Muscle of back (tissue), 11 donors: Measurements from ENCODE around the gene RRAS. TPM values are rescaled to one million over a fixed set of nuclear protein-coding genes. Genes with fewer than 3 reads are reported as not detected.

ENCODE experiments used
- DNase-seq, 3 donors: peaks; one replicate each; pipeline versions ENCODE4 v3.0.0 to v3.0.0-alpha.2; 2013
- polyA plus RNA-seq, 10 donors: library from polyadenylated mRNA; unstranded; fragments of 120-200 nt; gene quantifications; one replicate each; pipeline ENCODE4 v1.2.1, GENCODE V29; 2013; ENCODE audit not compliant: insufficient read length in 10 of 10

The RRAS gene
- polyA plus RNA-seq, 10 donors: 24.2 to 35.5 (median 30.9) TPM

DNA sequence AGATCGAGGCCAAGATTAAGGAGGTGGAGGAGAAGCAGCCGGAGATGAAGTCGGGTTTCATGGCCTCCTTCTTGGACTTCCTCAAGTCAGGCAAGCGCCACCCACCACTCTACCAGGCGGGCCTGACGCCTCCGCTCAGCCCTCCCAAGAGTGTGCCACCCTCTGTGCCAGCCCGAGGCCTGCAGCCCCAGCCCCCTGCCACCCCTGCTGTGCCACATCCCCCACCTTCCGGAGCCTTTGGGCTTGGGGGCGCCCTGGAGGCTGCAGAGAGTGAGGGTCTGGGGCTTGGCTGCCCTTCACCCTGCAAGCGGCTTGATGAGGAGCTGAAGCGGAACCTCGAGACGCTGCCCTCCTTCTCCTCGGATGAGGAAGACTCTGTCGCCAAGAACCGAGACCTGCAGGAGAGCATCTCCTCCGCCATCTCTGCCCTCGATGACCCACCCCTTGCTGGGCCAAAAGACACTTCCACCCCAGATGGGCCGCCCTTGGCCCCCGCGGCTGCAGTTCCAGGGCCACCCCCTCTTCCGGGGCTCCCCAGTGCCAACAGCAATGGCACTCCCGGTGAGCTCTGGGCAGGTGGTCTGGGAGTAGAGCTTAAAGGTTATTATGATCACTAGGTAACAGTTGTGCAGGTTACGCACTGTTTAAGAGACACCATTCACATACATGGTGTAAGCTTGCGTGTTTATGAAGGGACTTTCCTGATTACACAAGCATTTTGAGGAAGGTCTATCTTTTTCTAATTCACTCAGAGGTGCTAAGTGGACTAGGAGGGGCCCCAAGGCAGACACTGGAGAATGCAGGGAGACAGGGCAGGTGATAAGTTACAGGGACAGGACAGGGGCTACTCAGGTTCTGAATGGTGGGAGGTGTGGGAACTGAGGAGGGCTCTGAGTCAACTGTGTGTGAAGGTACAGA lies 40.3 kb downstream of the RRAS start:
- DNase-seq: no peak

DNA sequence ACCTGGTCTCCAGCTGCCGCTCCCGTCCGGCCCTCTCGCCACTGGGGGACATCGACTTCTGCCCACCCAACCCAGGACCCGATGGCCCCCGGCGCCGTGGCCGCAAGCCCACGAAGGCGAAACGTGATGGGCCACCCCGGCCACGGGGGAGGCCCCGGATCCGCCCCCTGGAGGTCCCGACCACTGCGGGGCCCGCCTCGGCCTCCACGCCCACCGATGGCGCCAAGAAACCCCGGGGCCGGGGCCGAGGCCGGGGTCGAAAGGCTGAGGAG lies 42.3 kb downstream of the RRAS start:
- no peak for DNase-seq

DNA sequence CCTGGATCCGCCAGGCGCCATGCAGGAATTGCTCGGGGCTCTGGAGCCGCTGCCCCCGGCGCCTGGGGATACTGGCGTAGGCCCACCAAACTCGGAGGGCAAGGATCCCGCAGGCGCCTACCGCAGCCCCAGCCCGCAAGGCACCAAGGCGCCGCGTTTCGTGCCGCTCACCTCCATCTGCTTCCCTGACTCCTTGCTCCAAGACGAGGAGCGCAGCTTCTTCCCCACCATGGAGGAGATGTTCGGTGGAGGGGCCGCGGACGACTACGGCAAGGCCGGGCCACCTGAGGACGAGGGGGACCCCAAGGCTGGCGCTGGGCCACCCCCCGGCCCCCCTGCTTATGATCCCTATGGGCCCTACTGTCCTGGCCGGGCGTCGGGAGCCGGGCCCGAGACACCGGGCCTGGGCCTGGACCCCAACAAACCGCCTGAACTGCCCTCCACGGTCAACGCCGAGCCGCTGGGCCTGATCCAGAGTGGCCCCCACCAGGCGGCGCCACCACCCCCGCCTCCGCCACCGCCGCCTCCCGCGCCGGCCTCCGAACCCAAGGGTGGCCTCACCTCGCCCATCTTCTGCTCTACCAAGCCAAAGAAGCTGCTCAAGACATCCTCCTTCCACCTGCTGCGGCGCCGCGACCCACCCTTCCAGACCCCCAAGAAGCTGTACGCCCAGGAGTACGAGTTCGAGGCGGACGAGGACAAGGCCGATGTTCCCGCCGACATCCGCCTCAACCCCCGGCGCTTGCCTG lies 42.8 kb downstream of the RRAS start:
- DNase-seq: no peak

DNA sequence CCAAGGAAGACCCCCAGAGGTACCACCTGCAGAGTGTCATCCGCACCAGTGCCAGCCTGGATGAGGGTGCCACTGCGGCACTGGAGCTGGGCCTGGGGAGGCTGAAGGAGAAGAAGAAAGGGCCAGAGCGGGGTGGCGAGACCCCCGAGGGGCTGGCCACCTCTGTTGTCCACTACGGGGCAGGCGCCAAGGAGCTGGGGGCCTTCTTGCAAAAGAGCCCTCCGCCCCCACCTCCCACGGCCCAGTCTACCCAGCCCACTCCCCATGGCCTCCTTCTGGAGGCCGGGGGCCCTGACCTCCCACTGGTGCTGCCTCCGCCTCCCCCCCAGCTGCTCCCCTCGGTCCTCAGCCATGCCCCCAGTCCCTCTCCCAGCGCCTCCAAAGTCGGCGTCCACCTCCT lies 43.5 kb downstream of the RRAS start:
- no peak for DNase-seq

DNA sequence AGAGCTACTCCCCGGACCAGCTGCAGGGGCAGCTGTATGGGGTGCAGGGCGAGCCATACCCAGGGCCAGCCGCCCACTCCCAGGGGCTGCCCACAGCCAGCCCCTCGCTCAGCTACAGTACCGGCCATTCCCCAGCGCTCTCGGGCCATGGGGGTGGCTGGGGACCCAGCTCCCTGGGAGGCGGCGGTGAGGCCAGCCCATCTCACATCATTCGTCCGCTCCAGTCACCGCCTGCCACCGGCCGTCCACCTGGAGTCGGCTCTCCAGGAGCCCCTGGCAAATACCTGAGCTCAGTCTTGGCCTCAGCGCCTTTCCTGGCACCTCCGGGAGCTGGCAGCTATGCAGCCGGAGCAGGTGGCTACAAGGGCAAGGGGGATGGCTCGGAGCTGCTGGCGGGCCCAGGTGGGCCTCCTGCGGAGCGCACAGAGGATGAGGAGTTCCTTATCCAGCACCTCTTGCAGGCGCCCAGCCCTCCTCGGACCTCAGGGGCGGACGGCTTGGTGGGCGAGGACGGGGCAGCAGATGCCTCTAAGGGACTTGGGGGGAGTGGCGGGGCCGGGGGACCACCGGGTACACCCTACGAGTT lies 44.0 kb downstream of the RRAS start:
- no peak for DNase-seq

DNA sequence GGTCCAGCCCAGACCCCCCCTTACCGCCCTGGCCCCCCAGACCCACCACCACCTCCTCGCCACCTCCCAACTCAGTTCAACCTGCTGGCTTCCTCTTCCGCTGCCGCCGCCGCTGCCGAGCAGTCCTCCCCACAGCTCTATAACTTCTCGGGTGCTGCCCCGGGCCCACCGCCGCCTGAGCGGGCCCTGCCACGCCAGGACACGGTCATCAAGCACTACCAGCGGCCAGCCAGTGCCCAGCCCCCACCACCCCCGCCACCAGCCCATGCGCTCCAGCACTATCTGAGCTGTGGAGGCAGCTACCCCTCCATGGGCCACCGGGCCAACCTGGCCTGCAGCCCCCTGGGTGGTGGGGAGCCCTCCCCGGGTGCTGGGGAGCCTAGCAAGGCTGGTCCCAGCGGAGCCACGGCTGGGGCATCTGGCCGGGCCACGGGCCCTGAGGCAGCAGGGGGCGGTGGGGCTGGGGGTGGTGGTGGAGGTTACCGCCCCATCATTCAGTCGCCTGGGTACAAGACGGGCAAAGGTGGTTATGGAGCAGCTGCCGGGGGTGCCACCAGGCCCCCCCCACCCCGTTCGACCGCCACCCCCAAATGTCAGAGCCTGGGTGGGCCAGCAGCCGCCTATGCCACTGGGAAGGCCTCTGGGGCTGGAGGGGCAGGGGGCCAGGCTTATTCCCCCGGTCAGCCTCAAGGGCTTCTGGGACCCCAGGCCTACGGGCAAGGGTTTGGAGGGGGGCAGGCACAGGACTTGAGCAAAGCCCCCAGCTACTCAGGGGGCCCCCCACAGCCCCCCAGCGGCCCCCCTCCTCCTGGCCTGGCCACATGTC lies 44.7 kb downstream of the RRAS start:
- DNase-seq: no peak

DNA sequence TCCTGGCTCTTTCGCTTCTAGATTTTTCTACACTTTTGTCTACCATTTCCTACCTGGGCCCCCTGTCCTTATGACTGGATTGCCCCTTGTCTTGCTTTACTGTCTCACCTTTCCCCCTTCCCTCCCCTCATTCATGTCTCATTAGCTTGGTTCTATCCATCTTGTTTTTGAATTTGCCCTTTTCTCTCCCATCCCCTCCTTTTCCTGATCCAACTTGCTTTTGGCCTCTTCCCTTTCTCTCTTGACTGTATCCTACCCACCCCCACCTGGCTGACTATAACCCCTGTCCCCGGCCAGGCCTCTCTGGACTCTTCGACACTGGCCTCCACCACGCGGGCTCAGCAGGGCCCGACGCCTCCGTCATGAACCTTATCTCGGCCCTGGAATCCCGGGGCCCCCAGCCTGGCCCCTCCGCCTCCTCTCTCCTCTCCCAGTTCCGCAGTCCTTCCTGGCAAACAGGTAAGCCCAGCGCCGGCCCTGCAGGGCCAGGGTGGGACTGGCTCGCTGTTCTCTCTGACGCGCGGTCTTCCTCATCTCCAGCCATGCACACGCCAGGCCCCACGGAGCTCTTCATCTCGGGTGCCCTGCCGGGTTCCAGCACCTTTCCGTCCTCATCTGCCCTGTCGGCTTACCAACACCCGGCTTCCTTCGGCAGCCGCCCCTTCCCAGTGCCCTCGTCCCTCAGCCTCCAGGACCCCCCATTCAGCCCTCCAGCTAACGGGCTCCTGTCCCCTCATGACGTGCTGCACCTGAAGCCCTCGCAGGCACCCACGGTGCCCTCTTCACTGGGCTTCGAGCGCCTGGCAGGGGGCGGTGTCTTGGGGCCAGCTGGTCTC lies 45.6 kb downstream of the RRAS start:
- DNase-seq: no peak

DNA sequence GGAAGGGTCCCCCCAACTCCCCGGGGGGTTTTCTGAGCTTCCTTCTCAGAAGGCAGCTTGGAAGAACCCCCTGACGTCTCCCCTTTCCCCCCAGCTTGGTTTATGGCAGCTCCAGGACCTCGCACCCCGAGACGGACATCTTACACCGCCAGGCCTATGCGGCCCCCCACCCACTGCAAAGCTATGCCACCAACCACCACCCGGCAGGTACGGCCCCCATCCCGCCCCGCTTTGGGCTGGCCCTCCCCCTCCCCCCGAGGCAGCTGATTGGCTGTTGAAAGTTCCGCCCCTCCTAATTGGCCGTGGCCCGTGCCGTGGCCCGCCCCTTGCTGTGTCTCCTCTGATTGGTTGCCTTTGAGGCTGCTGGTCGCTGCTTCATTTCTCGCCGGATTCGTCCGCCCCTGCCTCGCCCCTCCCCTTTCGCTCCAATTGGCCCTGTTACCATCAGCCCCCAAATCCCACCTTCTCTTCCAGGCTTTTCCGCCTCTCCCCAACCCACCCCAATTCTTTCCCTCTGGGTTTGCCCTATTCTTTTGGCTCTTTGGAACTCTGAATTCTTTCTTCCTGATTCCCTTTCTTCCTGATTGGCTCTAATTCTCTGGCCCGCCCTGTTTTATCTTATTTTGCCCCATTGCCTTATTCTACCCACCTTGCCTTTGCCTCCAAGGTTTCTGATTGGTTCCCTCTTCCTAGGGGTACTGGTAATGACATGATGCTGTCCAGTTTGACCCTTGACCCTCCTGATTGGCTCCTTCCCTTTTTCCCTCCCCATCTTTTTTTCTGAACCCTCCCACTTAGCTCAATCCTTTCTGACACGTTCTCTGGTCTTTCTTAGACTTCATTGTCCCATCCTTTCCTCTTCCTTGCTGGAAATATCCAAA lies 46.5 kb downstream of the RRAS start:
- DNase-seq: peak; percentile 90 to 96 (median 92)

DNA sequence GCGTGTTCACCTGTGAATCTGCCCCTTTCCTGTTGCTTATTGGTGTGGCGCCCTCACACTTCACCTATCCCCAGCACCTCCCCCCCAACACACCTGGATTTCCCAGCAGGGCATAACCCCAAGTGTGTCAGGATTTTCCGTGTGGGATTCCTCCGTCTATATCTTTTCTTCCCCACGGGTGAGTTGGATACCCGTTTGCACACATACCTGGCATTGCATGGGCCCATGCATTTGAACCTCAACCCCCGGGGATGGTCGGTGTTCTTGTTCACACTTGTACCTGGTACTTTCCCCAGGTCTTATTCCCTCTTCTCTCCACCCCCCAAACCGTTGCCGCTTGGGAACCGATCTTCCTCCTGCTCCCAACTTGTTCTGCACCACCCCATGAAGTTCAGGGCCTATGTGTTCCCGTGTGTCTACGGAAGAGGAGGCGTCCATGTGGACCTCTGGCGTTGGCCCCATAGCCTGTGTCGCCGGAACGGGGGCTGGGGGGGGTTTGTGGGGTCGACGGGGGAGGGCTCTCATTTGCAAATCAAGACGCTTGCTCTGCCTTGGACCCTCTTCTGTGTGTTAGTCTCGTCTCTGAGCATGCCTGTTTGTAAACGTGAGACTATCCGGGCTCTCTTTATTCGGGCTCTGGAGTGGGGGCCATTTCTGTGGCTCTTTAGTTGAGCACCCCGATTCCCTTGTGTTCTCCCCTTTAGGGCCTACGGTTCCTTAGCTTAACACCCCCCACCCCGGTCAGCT lies 47.3 kb downstream of the RRAS start:
- DNase-seq: peak in 1 of 3 donors; percentile 34

DNA sequence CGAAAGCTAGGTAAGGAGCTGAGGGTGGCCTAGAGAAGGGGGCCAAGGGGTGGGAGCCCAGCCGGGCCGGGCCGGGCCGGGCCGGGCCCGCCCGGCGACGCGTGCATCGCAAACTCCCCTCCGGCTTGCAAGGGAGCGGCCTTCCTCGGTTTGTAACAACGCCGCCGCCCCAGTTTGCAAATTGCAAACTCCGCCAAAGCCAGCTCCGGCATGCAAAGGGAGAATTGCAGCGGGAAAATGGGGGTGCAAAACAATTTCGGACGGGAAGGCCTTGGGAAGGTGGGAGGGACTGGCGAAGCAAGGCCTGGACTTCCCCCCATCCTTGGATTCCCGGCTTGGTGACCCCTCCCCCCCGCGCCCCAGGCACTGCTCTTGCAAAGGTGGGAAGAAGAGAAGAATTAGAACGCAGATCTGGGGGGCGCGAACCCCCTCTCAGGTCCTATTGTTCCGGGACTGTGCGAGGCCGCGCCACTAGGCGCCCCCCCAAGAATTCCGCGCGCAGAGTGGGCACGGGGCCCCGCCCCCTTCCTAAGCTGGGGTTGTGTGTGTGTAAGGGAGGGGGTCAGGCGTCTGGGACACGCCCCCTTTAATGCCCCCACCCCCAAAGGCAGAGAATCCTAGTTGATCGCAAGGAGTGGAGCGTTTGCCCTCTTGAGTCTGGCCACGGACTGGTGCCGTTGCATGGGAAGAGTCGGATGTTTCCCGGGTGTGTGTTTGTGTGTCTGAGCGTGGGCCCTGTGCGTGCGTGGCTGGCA lies 48.0 kb downstream of the RRAS start:
- peak in 2 of 3 donors; percentile 42 to 86 for DNase-seq

DNA sequence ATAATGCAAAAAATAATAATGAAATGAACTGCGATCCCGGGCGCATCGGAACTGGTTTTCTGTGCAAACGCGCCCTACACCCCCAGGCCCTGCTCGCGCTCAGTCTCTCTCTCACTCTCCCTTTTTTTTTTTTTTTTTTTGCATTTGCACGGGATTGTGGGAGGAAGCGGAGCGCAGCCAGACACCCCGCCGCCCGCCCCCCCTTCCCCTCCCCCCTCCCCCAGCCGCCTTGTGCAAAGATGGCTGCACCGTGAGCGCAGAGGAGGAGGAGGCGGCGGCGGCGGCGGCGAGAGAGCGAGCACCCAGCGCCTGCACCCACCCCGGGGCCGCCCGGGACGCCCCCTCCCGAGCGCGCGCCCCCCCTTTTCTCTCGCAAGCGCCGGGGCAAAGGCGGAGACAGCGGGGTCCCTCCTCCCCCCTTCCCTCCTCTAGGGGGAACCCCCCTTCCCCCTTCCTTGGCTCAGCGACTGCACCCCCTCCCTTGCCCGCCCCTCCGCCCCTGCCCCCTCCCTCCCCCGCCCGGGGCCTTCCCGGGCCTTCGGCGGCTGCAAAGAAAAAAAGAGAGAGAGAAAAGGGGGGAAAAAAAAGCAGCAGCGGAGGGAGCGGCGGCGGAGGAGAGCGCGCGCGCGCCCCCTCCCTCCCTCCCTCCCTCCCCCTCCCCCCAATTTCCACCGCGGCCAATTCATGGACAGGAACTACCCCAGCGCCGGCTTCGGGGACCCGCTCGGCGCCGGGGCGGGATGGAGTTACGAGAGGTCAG lies 48.8 kb downstream of the RRAS start, which contains the start of gene PRR12:
Gene PRR12 (plus strand): TSS at position 212 of the 760 bp plus-strand sequence. CDS start 473 bp downstream, at position 685.
- DNase-seq: peak; percentile 73 to 91 (median 80)

DNA sequence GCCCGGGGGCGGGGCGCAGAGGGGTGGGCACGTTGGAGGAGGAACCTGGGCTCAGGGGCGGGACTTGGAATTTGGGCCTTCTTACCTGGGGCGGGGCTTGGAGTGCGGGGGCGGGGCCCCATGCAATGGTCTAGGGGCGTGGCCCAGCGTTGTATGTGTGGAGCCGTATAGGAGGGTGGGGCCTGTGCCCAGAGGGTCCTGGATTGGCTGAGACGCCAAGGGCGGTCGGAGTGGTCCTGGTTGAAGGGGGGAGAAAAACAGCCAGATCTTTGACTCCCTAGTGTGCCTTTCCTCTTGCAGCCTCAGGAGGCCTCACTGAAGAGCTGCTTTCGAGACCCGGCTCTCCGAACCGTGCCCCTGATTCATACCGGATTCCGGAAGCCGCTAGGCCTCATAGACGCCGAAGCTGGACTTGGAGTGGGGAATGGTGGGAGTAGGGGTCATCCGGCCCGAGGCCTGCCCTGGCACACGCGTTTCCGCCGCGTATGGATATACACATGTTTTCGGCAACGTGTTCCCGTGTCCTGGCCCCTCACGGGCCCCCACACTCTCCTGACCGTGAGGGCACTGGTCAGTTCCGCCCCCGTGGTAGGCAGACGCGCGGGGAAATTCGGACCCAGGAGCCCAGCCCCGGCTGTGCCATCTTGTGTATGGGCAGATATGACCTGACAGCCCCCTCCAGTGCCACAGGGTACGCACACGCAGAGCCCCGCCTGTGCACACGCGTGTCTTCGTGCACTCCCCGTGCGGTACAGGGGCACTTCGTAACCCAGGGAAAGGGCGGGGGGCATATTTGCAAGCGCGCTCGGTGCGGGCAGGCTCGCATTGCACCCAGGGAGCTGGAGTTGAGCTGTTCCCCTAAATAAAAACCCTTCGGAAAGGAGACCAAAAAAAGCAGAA lies 49.6 kb downstream of the RRAS start:
- peak; percentile 92 to 96 (median 95) for DNase-seq

DNA sequence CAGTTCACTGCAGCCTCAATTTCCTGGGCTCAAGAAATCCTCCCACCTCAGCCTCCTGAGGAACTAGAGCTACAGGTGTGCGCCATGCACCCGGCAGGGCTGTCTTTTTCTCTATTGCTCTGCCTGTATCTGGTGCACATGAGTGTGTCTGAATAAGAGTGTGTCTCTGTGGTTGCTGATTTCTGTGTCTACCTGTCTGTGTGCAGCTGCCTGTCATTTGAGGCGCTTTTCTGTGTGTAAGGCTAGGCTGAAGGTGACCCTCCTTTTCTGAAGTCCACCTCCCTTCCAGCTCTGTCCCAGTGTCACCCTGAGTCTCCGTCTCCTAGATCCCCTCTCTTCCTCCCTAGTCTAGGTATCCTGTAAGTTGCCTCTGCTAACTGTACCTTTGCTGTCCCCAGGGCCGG lies 50.4 kb downstream of the RRAS start:
- DNase-seq: peak in 1 of 3 donors; percentile 48

DNA sequence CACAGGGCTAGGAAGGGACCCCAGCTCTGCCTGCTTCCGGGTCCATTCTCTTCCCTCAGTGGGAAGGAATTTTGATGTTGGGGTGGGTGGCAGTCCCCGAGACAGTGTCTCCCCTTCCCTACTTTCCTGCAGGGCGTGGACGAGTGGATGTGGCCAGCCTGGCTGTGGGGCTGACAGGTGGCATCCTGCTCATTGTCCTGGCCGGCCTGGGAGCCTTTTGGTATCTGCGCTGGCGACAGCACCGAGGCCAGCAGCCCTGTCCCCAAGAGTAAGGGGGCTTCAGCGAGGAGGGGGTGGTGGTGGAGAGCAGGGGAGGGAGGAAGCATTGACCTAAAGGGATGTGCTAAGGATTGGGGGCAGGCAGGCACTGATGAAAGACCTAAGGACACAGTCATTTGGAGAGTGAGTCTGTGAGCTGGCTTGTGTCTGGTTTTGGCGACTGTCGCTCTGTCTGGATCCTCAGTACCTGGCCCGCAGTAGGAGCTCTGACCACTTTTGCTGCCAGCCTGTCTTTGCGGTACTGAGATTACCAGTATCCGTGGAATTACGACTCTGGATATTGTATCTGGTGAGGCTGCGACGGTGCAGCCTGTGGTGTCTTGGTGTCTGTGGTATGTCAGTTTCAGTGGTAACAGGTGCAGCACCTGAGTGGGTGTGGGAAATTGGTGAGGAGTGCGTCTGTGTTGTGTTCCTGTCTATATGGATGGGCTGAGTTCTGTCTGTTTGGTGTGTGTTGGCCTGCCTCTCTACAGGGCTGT lies 51.4 kb downstream of the RRAS start:
- DNase-seq: no peak

DNA sequence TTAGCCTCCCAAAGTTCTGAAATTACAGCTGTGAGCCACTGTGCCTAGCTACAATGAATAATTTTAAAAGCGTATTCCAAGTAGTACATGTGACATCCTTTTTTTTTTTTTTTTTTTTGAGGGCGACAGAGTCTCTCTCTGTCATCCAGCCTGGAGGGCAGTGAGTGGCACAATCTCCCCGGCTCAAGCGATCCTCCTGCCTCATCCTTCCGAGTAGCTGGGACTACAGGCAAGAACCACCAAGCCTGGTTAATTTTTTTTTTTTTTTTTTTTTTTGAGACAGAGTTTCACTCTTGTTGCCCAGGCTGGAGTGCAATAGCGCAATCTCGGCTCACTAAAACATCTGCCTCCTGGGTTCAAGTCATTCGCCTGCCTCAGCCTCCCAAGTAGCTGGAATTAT lies 52.7 kb downstream of the RRAS start:
- no peak for DNase-seq
